PC-9 (cell line): ENCODE data around the gene C9orf78. TPM values are rescaled to one million over a fixed set of nuclear protein-coding genes. Genes with fewer than 3 reads are reported as not detected.

ENCODE experiments used
- BruUV-seq: library from RNA; stranded (reverse); fragments of 400-500 nt; replicated peaks from 2 replicates; lab custom pipeline; 2021; lab: Mats Ljungman, UMichigan
- CTCF ChIA-PET: fragments of 300-600 bp; sonication (Branson Sonifier 250); formaldehyde crosslinking; loops from one replicate; lab custom pipeline; 2022; ENCODE audit warnings: antibody characterized with exemption; lab: Charles Lee
- POLR2A ChIA-PET: fragments of 300-600 bp; sonication (Branson Sonifier 250); formaldehyde crosslinking; loops from one replicate; lab custom pipeline; 2022; ENCODE audit warnings: antibody characterized with exemption; ENCODE audit not compliant: unreplicated experiment; lab: Charles Lee
- DNase-seq, 2 experiments: peaks; one replicate each; pipeline versions ENCODE4 v3.0.0 to v3.0.0-alpha.2; 2015 to 2022; ENCODE audit warnings: mixed read lengths in 1 of 2
- H2AFZ ChIP-seq: fragments of 200-600 bp; sonication (generic); 2 replicates; pipeline ENCODE4 v1.8.1; 2017; ENCODE audit warnings: antibody characterized with exemption
- H3F3A ChIP-seq: fragments of 200-600 bp; sonication (generic); 2 replicates; pipeline ENCODE4 v1.8.1; 2017; ENCODE audit warnings: antibody characterized with exemption, mild to moderate bottlenecking, low read depth; ENCODE audit not compliant: insufficient read depth
- H3K27ac ChIP-seq: fragments of 200-600 bp; sonication (generic); 2 replicates; pipeline ENCODE4 v1.6.1; 2016; ENCODE audit warnings: mixed run types
- H3K27me3 ChIP-seq: fragments of 200-600 bp; sonication (generic); 2 replicates; pipeline ENCODE4 v1.6.1; 2016; ENCODE audit warnings: low read depth, mixed run types; ENCODE audit not compliant: insufficient read depth
- H3K36me3 ChIP-seq: fragments of 200-600 bp; sonication (generic); 2 replicates; pipeline ENCODE4 v1.6.1; 2016; ENCODE audit warnings: low read depth, mixed run types
- H3K4me1 ChIP-seq: fragments of 200-600 bp; sonication (generic); replicated peaks from 2 replicates; pipeline ENCODE4 v1.6.1; 2016; ENCODE audit warnings: mixed run types; ENCODE audit not compliant: insufficient read depth
- H3K4me2 ChIP-seq: fragments of 200-600 bp; sonication (generic); 2 replicates; pipeline ENCODE4 v1.6.1; 2017; ENCODE audit warnings: mixed run types
- H3K4me3 ChIP-seq: fragments of 200-600 bp; sonication (generic); 2 replicates; pipeline ENCODE4 v1.6.1; 2016; ENCODE audit warnings: mixed run types
- H3K79me2 ChIP-seq: fragments of 200-600 bp; sonication (generic); 2 replicates; pipeline ENCODE4 v1.6.1; 2017; ENCODE audit warnings: low read depth, mixed run types
- H3K9me2 ChIP-seq: fragments of 200-600 bp; sonication (generic); 2 replicates; pipeline ENCODE4 v1.8.1; 2017; ENCODE audit warnings: mild to moderate bottlenecking; ENCODE audit not compliant: insufficient read depth
- H3K9me3 ChIP-seq: fragments of 200-600 bp; sonication (generic); 2 replicates; pipeline ENCODE4 v1.8.1; 2016; ENCODE audit warnings: low read depth; ENCODE audit not compliant: insufficient read depth
- H4K20me1 ChIP-seq: fragments of 200-600 bp; sonication (generic); 2 replicates; pipeline ENCODE4 v1.8.1; 2017; ENCODE audit not compliant: insufficient read depth
- CTCF ChIP-seq: fragments of 200-600 bp; sonication (generic); conservative IDR thresholded peaks from 2 replicates; pipeline ENCODE4 v1.6.1; 2017; ENCODE audit warnings: mixed run types, antibody characterized with exemption, mild to moderate bottlenecking, moderate library complexity
- EZH2 ChIP-seq: fragments of 200-600 bp; sonication (generic); IDR thresholded peaks from 2 replicates; pipeline ENCODE4 v1.8.0; 2017; ENCODE audit warnings: antibody characterized with exemption, low read depth
- intact Hi-C: fragments of 100-400 bp; cut with micrococcal nuclease; formaldehyde crosslinking; loops from one replicate; pipeline ENCODE4 v1.10.0; 2022; ENCODE audit not compliant: unreplicated experiment
- total RNA-seq: library from RNA; stranded (reverse); gene quantifications from 2 replicates; pipeline ENCODE4 v1.2.3, GENCODE V29; 2021

Gene C9orf78
- total RNA-seq, 1 experiment from 2014 or later = 51.7 TPM

DNA sequence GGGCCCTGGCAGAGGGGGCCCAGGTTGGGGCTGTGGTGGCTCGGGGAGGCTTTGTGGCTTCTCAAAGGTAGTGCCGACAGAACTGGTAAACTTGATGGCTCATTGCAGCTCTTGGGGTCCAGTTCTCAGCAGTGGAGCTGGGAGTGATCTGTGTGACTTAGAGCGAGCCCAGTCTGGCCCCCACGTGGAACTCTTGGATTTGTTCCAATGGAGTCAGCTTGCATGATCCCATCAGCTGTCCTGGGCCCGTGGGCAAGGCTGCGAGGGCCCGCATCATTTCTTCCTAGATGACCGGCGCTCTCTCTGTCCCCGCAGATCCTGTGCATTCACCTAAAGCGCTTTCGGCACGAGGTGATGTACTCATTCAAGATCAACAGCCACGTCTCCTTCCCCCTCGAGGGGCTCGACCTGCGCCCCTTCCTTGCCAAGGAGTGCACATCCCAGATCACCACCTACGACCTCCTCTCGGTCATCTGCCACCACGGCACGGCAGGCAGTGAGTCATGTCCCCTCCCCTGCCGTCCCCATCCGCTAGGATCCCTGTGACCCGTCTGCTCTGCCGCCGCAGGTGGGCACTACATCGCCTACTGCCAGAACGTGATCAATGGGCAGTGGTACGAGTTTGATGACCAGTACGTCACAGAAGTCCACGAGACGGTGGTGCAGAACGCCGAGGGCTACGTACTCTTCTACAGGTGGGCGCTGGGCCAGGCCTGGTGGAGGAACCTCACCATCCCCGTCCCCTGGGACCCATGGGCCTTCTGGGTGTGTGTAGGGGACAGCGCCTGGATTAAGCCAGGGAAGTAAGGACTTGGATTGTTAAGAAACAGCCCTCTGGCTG is 39.4 kb upstream of the C9orf78 start:
- Histone ChIP-seq H3K9me2 (no peaks in the 10 kb centered on the region), H3K79me2 (no peaks in the 10 kb centered on the region), H4K20me1 (no peaks in the 10 kb centered on the region), H3K27ac (no peak overlapping the region), H3K9me3 (no peaks in the 10 kb centered on the region), H3K4me2 (no peak overlapping the region), H3K4me3 (no peak overlapping the region), H3K4me1 (no peaks in the 10 kb centered on the region), H3K27me3 (no peaks in the 10 kb centered on the region), H3K36me3 (no peaks in the 10 kb centered on the region), H2AFZ (no peak overlapping the region), H3F3A (no peaks in the 10 kb centered on the region)
- DNase-seq = no peak
- no peak for TF ChIP-seq EZH2
- TF ChIP-seq CTCF = no peak
- CTCF ChIA-PET = no interaction called here
- POLR2A ChIA-PET = no interaction called here
- intact Hi-C loops = no loop called here
- BruUV-seq = no TSS peak

GRCh38 chr9:129873563-129874190 is 38.6 kb upstream of the C9orf78 start:
- intact Hi-C loops = no loop called here
- Histone ChIP-seq H3K9me2 (no peaks in the 10 kb centered on the region), H3K36me3 (no peaks in the 10 kb centered on the region), H3F3A (no peaks in the 10 kb centered on the region), H3K79me2 (no peaks in the 10 kb centered on the region), H2AFZ (no peak overlapping the region), H3K4me1 (no peaks in the 10 kb centered on the region), H3K27me3 (no peaks in the 10 kb centered on the region), H3K4me2 (no peak overlapping the region), H3K27ac (no peak overlapping the region), H3K9me3 (no peaks in the 10 kb centered on the region), H3K4me3 (no peak overlapping the region), H4K20me1 (no peaks in the 10 kb centered on the region)
- no TSS peak for BruUV-seq
- no peak for TF ChIP-seq CTCF
- CTCF ChIA-PET = no interaction called here
- no peak for DNase-seq
- POLR2A ChIA-PET = no interaction called here

DNA sequence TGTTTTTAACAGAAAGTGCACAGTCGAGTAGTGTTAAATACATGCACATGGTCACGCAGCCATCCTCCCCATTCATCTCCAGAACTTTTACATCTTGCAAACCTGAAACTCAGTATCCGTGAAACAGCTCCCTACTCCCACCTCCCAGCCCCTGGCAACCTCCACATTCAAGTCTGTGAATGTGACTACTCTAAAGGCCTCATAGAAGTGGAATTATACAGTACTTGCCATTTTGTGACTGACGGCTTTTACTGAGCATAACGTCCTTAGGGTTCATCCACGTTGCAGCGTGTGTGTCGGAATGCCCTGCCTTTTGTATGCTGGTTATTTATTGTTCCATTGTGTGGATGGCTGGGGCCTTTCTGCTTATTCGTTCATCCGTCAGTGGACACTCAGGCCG is 36.0 kb upstream of the C9orf78 start:
- POLR2A ChIA-PET = no interaction called here
- no TSS peak for BruUV-seq

More for the DNA sequence above, 36.0 kb upstream of the C9orf78 start:
- Histone ChIP-seq H3K4me3 (no peak overlapping the region), H3K9me2 (no peaks in the 10 kb centered on the region), H2AFZ (no peak overlapping the region), H3F3A (no peaks in the 10 kb centered on the region), H3K27ac (no peak overlapping the region), H3K4me1 (no peaks in the 10 kb centered on the region), H3K27me3 (no peaks in the 10 kb centered on the region), H4K20me1 (no peaks in the 10 kb centered on the region), H3K79me2 (no peaks in the 10 kb centered on the region), H3K9me3 (no peaks in the 10 kb centered on the region), H3K36me3 (no peaks in the 10 kb centered on the region), H3K4me2 (no peak overlapping the region)
- CTCF ChIA-PET = no interaction called here
- TF ChIP-seq CTCF = no peak
- TF ChIP-seq EZH2 = no peak
- DNase-seq = no peak
- intact Hi-C loops = no loop called here
